GM12873 (cell line): Measurements from ENCODE around the gene PRF1.

Experiments
- TF ChIP-seq, protein P1 (sequence below): IDR thresholded peaks from 2 replicates; pipeline ENCODE4 v1.5.1; 2012; ENCODE audit warnings: low read depth, mild to moderate bottlenecking, moderate library complexity, low read length, control low read depth; ENCODE audit not compliant: insufficient read depth; ENCODE audit errors: missing control alignments

PRF1 gene

DNA sequence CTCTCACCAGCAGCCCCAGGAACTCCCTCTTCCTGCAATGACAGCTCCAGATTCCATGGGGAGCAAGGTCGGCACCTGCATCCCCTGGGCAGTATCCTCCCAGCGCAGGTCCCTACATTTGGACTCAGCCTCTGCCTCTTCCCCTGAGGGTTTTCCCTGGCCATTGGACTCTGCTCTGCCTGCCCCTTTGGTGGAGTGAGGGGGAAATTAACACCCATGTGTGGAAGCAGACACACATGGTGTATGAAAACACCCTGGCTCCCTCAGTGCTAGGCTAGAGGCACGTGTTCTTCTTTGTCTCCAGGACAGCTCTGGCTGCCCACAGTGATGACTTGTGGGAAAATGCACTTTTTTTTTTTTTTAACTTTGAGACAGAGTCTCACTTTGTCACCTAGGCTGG, 8.4 kb downstream of the PRF1 start:
- TF ChIP-seq, protein P1, sequence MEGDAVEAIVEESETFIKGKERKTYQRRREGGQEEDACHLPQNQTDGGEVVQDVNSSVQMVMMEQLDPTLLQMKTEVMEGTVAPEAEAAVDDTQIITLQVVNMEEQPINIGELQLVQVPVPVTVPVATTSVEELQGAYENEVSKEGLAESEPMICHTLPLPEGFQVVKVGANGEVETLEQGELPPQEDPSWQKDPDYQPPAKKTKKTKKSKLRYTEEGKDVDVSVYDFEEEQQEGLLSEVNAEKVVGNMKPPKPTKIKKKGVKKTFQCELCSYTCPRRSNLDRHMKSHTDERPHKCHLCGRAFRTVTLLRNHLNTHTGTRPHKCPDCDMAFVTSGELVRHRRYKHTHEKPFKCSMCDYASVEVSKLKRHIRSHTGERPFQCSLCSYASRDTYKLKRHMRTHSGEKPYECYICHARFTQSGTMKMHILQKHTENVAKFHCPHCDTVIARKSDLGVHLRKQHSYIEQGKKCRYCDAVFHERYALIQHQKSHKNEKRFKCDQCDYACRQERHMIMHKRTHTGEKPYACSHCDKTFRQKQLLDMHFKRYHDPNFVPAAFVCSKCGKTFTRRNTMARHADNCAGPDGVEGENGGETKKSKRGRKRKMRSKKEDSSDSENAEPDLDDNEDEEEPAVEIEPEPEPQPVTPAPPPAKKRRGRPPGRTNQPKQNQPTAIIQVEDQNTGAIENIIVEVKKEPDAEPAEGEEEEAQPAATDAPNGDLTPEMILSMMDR, result no peak

DNA sequence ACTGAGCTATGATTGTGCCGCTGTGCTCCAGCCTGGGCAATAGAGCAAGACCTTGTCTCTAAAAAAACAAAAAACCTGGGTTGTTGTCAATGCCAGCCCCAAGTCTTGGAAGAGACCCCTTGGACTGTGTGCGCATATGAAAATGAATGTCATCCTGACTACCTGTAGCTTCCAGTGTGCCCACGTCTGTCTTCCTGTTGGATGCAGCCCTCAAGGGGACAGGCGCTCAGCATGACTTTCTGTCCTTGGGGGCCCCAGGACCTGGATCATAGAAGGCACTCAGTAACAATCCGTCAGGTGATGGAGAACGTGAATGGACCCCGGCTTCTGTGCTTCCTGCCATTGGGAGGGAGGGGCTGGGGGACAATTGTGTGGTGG, 9.0 kb downstream of the PRF1 start:
- TF ChIP-seq, protein P1, result no peak

GRCh38 chr10:70592746-70593512, 9.6 kb downstream of the PRF1 start:
- TF ChIP-seq, protein P1, result no peak

DNA sequence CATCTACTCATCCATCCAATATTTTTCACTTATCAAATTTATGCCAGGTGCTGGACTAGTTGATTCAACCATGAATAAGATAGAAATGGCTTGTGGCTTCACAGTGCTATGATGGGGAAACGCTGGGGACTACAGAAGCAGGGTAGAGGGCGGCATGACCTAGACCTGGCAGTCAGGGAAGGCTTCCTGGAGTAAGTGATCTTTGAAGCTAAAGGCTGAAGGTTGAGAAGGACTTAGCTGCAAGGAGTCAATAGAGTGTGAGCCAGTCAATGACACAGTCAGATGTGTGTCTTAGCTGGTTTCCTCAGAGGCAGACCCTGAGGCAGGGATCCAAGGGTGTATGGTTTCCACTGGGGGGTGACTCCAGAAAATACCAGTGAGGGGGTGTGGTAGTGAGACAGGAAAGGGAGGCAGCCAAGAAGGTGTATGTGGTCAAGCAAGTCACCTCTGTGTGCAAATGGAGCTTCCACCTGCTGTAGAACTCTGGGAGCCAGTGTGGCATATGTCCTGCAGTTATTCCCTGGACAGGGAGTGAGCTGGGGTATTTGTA, 10.3 kb downstream of the PRF1 start:
- TF ChIP-seq, protein P1, result no peak

GRCh38 chr10:70590655-70591416, 11.7 kb downstream of the PRF1 start:
- TF ChIP-seq, protein P1, result no peak

DNA sequence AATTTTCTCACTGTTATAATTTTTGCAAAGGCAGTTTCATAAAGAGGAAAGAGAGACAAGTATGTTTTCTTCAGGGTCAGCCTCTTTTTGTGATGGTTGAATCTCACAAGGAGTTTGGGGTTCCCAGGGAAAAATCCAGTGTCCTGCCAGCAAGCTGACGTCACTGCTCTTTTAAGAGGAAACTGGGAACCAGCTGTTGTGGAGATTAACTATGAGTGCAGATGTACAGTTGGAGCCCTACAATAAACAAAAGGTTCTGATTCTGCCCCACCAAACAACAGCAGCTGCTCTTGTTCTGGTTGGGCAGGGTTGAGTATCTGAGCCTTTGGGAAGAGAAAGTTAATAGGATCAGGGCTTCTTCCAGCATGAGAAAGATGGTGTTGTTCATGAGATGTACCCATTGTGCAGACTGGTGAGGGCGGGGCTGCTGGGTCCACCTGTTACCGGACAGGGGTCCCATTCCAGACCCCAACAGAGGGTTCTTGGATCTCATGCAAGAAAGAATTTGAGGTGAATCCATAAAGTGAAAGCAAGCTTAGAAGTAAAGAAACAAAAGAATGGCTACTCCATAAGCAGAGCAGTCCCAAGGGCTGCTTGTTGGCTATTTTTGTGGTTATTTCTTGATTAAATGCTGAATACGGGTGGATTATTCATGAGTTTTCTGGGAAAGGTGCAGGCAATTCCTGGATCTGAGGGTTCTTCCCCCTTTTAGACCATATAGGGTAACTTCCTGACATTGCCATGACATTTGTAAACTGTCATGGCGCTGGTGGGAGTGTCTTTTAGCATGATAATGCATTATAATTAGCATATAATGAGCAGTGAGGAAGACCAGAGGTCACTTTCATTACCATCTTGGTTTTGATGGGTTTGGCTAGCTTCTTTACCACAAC, 12.5 kb downstream of the PRF1 start:
- TF ChIP-seq, protein P1, result no peak
